T-helper 9 cell (primary cell): ENCODE results near the gene HLA-DRB1.
"Not testable (repeated sequence)": the region's sequence is repeated elsewhere in the genome, so short reads cannot be mapped to it uniquely, and the experiment has no call there.

Source experiments
- DNase-seq: peaks from one replicate; pipeline ENCODE4 v3.0.0-alpha.2; 2020
- total RNA-seq, 2 donors: gene quantifications; one replicate each; lab custom pipeline; 2026; lab: John Stamatoyannopoulos, UW

HLA-DRB1 gene
- total RNA-seq: 2.4 to 17.6 reads per million in 2 donors

GRCh38 chr6:32589596-32590449 lies at the start of gene HLA-DRB1:
Gene HLA-DRB1 (minus strand): TSS chr6:32589848. CDS start chr6:32589742, 106 bp downstream.
- peak; percentile 1 for DNase-seq

- no peak for DNase-seq
Observed at GRCh38 chr6:32638532-32639219, 49.0 kb upstream of the HLA-DRB1 start.

GRCh38 chr6:32637883-32638282 lies 48.2 kb upstream of the HLA-DRB1 start:
- DNase-seq: no peak

GRCh38 chr6:32637219-32637880 lies 47.7 kb upstream of the HLA-DRB1 start, which contains the start of gene HLA-DQA1:
Gene HLA-DQA1 (plus strand): TSS chr6:32637406. CDS start chr6:32637459, 53 bp downstream.
- DNase-seq: no peak

GRCh38 chr6:32635526-32636123 lies 46.0 kb upstream of the HLA-DRB1 start:
- DNase-seq: no peak

- not testable (repeated sequence) for DNase-seq
Observed at GRCh38 chr6:32629793-32630192, 40.1 kb upstream of the HLA-DRB1 start.

GRCh38 chr6:32627831-32628230 lies 38.2 kb upstream of the HLA-DRB1 start:
- peak; percentile 25 for DNase-seq

GRCh38 chr6:32627249-32627648 lies 37.6 kb upstream of the HLA-DRB1 start:
- no peak for DNase-seq

GRCh38 chr6:32625137-32625536 lies 35.5 kb upstream of the HLA-DRB1 start:
- DNase-seq: no peak

- DNase-seq: no peak
Observed at GRCh38 chr6:32624565-32624964, 34.9 kb upstream of the HLA-DRB1 start.

GRCh38 chr6:32623693-32624092 lies 34.0 kb upstream of the HLA-DRB1 start:
- DNase-seq: no peak

- peak; percentile 16 for DNase-seq
Observed at GRCh38 chr6:32622545-32623401, 33.1 kb upstream of the HLA-DRB1 start.

GRCh38 chr6:32621372-32621771 lies 31.7 kb upstream of the HLA-DRB1 start:
- DNase-seq: no peak

- no peak for DNase-seq
Observed at GRCh38 chr6:32617751-32618150, 28.1 kb upstream of the HLA-DRB1 start.

GRCh38 chr6:32615885-32616532 lies 26.4 kb upstream of the HLA-DRB1 start:
- DNase-seq: no peak

- no peak for DNase-seq
Observed at GRCh38 chr6:32614366-32615081, 24.9 kb upstream of the HLA-DRB1 start.

GRCh38 chr6:32613475-32613874 lies 23.8 kb upstream of the HLA-DRB1 start:
- DNase-seq: no peak

GRCh38 chr6:32610682-32611296 lies 21.1 kb upstream of the HLA-DRB1 start:
- no peak for DNase-seq

GRCh38 chr6:32609731-32610640 lies 20.3 kb upstream of the HLA-DRB1 start:
- DNase-seq: peak; percentile 18
